ENCODE results near the gene DSCAM.

DNA sequence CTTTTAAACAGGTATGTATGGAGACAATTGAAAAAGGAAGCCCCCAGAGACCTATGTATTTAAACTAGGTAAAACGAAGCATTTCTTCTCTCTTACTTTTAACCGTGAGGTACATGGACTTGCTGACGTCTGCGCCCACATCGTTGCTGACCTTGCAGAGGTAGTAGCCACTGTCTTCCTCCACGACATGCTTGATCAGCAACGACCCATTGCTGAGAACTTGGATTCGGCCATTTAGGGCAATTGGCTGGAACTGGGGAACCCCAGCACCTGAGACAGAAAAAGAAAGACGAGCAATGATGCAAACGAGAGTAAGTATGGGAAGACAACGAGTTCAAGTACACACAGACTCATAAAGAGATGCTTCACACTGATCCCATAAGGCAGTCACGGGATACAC lies 571.0 kb downstream of the DSCAM start:
- TF ChIP-seq, protein P1, sequence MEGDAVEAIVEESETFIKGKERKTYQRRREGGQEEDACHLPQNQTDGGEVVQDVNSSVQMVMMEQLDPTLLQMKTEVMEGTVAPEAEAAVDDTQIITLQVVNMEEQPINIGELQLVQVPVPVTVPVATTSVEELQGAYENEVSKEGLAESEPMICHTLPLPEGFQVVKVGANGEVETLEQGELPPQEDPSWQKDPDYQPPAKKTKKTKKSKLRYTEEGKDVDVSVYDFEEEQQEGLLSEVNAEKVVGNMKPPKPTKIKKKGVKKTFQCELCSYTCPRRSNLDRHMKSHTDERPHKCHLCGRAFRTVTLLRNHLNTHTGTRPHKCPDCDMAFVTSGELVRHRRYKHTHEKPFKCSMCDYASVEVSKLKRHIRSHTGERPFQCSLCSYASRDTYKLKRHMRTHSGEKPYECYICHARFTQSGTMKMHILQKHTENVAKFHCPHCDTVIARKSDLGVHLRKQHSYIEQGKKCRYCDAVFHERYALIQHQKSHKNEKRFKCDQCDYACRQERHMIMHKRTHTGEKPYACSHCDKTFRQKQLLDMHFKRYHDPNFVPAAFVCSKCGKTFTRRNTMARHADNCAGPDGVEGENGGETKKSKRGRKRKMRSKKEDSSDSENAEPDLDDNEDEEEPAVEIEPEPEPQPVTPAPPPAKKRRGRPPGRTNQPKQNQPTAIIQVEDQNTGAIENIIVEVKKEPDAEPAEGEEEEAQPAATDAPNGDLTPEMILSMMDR (IDR thresholded peaks at IDR 0.05 in 8 of 11, conservative IDR thresholded peaks at IDR 0.05 in 3 of 11), result no peak
- TF ChIP-seq POLR2A (IDR thresholded peaks at IDR 0.05) (no peak), POLR2AphosphoS5 (IDR thresholded peaks at IDR 0.05) (no peak)

Measured in spleen (tissue), 7 donors.